Skeletal muscle tissue (tissue), 4 donors: ENCODE measurements around the gene SCYGR5. TPM values are rescaled to one million over a fixed set of nuclear protein-coding genes. Genes with fewer than 3 reads are reported as not detected.
"Not testable (repeated sequence)": the region's sequence is repeated elsewhere in the genome, so short reads cannot be mapped to it uniquely, and the experiment has no call there.

ENCODE experiments used
- H3K27ac ChIP-seq: one replicate; pipeline ENCODE4 v1.7.0; 2013; ENCODE audit warnings: mild to moderate bottlenecking, low read depth, low read length, inconsistent platforms
- H3K27me3 ChIP-seq, 3 donors: one replicate each; pipeline ENCODE4 v1.7.0; 2013; ENCODE audit warnings: low read length in 3 of 3; ENCODE audit not compliant: control insufficient read depth in 3 of 3, insufficient read depth in 3 of 3
- H3K36me3 ChIP-seq, 3 donors: one replicate each; pipeline ENCODE4 v1.7.0; 2013; ENCODE audit warnings: low read length in 3 of 3; ENCODE audit not compliant: control insufficient read depth in 3 of 3, insufficient read depth in 3 of 3
- H3K4me1 ChIP-seq, 3 donors: one replicate each; pipeline ENCODE4 v1.7.0; 2013; ENCODE audit warnings: low read length in 3 of 3, mild to moderate bottlenecking in 3 of 3; ENCODE audit not compliant: control insufficient read depth in 3 of 3, insufficient read depth in 3 of 3
- H3K4me3 ChIP-seq, 3 donors: one replicate each; pipeline ENCODE4 v1.7.0; 2013; ENCODE audit warnings: low read length in 3 of 3
- H3K9ac ChIP-seq, 3 donors: one replicate each; pipeline ENCODE4 v1.7.0; 2013; ENCODE audit warnings: low read length in 3 of 3, mild to moderate bottlenecking in 3 of 3, moderate library complexity in 2 of 3, low read depth in 1 of 3
- H3K9me3 ChIP-seq, 3 donors: one replicate each; pipeline ENCODE4 v1.7.0; 2013; ENCODE audit warnings: low read length in 3 of 3; ENCODE audit not compliant: control insufficient read depth in 3 of 3
- total RNA-seq: library from RNA; depleted of rRNA; stranded (reverse); fragments of >200 nt; gene quantifications from one replicate; pipeline ENCODE4 v1.2.3, GENCODE V29; 2014
- donor health status: Osteomylitis.

Gene SCYGR5
- total RNA-seq, 1 donor from 2014 or later = not detected

DNA sequence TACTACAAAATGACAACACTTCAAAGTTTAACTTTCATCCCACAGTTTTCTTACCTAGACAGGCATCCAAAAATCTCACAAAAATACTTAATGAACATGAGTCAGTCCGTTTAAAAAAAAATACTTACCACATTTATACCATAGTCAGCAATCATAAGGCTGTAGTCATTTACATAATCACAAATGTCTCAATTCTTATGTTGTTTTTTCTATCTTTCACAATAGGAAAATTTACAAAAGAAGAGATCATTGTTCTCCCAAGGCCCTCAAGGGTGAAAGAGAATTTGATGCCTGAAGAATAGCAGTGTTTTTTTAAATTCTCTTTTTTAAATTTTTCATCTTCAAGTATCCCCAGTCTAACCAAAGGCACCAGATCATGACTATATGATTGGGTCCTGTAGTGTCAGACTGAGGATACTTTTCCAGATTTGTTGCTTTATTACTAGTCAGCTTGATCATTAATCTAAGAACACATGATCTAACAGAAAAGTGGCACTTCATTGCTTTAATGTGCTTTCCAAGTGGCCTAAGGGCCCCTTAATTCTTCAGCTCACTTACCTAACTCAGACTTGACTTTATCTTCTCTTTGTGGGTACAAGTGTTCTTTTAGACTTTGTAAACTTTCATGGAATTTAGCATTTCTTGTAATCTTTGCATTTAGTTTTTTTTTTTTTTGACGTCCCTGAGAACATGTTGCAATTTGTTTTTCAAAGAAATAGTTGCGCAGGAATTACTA, 4.7 kb downstream of the SCYGR5 start:
- no peaks in the 10 kb centered on the region for H3K9me3 ChIP-seq
- H3K27me3 ChIP-seq = no peaks in the 10 kb centered on the region
- no peak overlapping the region for H3K4me3 ChIP-seq
- H3K27ac ChIP-seq = no peak overlapping the region
- no peak overlapping the region for H3K9ac ChIP-seq
- H3K36me3 ChIP-seq = no peaks in the 10 kb centered on the region
- H3K4me1 ChIP-seq = no peaks in the 10 kb centered on the region

- not testable (repeated sequence) for H3K9ac ChIP-seq, H3K36me3 ChIP-seq, H3K27ac ChIP-seq, H3K9me3 ChIP-seq, H3K27me3 ChIP-seq, H3K4me3 ChIP-seq, H3K4me1 ChIP-seq
Observed at GRCh38 chr2:227673620-227674019, 7.0 kb downstream of the SCYGR5 start.

DNA sequence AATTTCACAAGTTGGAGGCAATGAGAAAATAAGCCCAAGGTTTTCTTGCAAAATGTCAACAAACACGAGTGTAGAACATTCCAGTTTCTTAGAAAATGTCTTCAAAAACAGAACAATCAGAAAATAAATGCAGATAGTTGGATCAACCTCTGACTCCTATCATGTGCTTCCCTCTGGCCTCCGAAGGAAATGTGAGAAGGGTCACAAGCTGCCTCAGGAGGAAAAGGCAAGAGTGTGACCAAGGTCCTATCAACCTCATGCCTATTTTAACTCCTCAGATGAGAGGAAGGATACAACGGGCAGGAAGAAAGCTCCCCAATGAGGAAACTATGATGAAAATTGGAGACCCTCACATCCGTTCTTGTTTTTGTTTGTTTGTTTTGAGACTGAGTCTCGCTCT, 7.9 kb downstream of the SCYGR5 start:
- no peak overlapping the region for H3K4me3 ChIP-seq
- H3K27me3 ChIP-seq = no peaks in the 10 kb centered on the region
- no peaks in the 10 kb centered on the region for H3K36me3 ChIP-seq
- H3K9me3 ChIP-seq = no peaks in the 10 kb centered on the region
- H3K27ac ChIP-seq = no peak overlapping the region
- no peak overlapping the region for H3K9ac ChIP-seq
- no peaks in the 10 kb centered on the region for H3K4me1 ChIP-seq

DNA sequence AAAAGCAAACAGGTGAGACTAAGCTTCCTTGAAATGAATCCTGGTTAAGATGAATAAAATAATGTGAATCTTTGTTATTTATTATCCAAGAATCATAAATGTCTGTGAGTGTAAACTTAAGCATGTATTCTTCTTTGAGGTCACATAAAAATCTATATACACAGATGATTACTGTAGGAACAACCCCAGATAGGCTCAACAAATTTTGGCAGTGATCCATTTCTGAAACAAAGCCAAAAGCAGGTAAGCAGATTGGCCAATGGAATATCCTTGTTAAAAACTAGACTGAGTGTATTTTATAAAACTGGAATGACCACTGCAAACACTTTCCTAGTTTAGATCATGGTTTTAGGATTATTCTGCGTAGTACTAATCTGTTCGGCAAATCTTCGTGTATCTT, 11.3 kb downstream of the SCYGR5 start:
- no peak overlapping the region for H3K4me3 ChIP-seq
- H3K36me3 ChIP-seq = no peaks in the 10 kb centered on the region
- no peak overlapping the region for H3K27ac ChIP-seq
- no peak overlapping the region for H3K9ac ChIP-seq
- H3K9me3 ChIP-seq = no peaks in the 10 kb centered on the region
- H3K4me1 ChIP-seq = no peaks in the 10 kb centered on the region
- H3K27me3 ChIP-seq = no peaks in the 10 kb centered on the region

GRCh38 chr2:227684258-227684657, 17.7 kb downstream of the SCYGR5 start:
- H3K9ac ChIP-seq = no peak overlapping the region
- no peaks in the 10 kb centered on the region for H3K4me1 ChIP-seq
- no peaks in the 10 kb centered on the region for H3K36me3 ChIP-seq
- H3K4me3 ChIP-seq = no peak overlapping the region
- no peak overlapping the region for H3K27ac ChIP-seq
- no peaks in the 10 kb centered on the region for H3K27me3 ChIP-seq
- H3K9me3 ChIP-seq = no peaks in the 10 kb centered on the region

- Histone ChIP-seq H3K9me3 (no peaks in the 10 kb centered on the region), H3K4me1 (no peaks in the 10 kb centered on the region), H3K36me3 (no peaks in the 10 kb centered on the region), H3K4me3 (no peak overlapping the region), H3K27me3 (no peaks in the 10 kb centered on the region), H3K9ac (no peak overlapping the region), H3K27ac (no peak overlapping the region)
Observed at GRCh38 chr2:227687189-227687588, 20.6 kb downstream of the SCYGR5 start.

DNA sequence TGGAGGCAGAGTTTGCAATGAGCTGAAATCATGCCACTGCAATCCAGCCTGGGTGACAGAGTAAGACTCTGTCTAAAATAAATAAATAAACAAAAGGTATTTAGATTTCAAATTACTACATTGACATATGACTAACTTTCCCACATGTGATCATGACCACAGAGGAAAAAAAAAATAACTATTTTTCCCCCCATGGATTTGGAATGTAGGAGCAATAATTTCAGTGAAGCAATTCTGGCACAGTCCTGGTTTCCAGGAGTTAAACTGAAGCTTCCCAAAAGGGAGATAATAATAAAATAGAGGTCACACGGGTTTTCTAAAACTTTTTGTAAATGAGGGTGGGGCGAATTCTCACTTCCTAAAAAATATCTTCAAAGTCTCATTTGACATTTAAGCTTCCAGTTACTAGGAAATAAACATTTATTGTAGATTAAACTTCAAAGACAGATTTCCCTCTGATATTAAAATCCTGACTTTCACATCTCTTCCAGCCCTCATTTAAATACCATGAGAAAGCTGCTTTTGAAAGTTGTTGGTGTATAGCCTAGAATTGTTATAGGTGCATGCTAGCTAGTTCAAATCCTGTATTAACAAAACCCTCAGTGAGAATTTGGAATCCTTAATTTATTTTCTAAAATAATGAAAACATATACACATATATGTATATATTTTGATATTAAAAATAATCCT, 30.5 kb downstream of the SCYGR5 start:
- Histone ChIP-seq H3K9me3 (peaks cover 0 to 2% (median 0%) of the 10 kb centered on the region in 3 donors), H3K27me3 (no peaks in the 10 kb centered on the region), H3K27ac (no peak overlapping the region), H3K36me3 (no peaks in the 10 kb centered on the region), H3K4me1 (no peaks in the 10 kb centered on the region), H3K9ac (no peak overlapping the region), H3K4me3 (no peak overlapping the region)

DNA sequence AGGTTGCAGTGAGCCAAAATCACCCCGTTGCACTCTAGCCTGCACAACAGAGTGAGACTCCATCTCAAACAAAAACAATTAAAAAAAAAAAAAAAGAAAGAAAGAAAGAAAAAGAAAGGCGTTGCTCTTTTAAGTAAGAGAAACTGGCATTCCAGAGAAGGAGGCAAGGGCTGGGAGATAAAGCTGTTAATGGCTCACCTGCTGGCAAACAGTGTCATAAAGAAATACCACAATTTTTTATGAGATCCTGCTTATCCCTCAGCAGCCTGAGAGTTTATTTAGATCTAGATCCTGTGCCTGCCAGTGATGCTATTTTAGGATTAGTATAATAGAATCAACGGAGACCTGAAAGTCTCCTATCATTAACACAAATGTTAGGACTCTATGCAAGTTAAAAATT, 35.0 kb downstream of the SCYGR5 start:
- no peaks in the 10 kb centered on the region for H3K27me3 ChIP-seq
- H3K4me1 ChIP-seq = peaks cover 0 to 2% (median 0%) of the 10 kb centered on the region in 3 donors
- no peak overlapping the region for H3K9ac ChIP-seq
- no peak overlapping the region for H3K27ac ChIP-seq
- no peak overlapping the region for H3K4me3 ChIP-seq
- peaks cover 0 to 3% (median 0%) of the 10 kb centered on the region in 3 donors for H3K9me3 ChIP-seq
- no peaks in the 10 kb centered on the region for H3K36me3 ChIP-seq

DNA sequence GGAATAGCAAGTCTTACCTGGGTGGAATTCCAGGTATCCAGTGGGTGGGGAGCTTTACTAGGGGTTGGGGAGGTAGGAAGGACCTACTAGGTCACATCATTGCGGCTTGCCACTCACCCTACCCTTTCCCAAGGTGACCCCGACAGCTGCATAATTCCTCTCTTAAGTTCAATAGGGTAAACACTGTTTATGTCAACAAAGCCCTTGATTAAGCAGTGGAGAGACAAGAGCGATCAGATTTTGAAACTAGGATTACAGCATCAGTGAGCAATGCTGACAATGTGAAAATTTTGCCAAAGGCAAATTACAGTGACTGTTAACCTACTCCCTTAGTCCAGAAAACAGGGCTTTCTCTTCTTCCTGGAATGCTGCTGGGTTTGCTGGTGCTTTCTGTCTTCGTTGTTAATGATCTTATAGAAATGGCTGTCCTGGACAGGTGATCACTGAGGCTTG, 36.7 kb downstream of the SCYGR5 start:
- Histone ChIP-seq H3K27ac (no peak overlapping the region), H3K9me3 (peaks cover 0 to 3% (median 0%) of the 10 kb centered on the region in 3 donors), H3K27me3 (no peaks in the 10 kb centered on the region), H3K4me3 (no peak overlapping the region), H3K36me3 (no peaks in the 10 kb centered on the region), H3K4me1 (peaks cover 0 to 2% (median 0%) of the 10 kb centered on the region in 3 donors), H3K9ac (no peak overlapping the region)

DNA sequence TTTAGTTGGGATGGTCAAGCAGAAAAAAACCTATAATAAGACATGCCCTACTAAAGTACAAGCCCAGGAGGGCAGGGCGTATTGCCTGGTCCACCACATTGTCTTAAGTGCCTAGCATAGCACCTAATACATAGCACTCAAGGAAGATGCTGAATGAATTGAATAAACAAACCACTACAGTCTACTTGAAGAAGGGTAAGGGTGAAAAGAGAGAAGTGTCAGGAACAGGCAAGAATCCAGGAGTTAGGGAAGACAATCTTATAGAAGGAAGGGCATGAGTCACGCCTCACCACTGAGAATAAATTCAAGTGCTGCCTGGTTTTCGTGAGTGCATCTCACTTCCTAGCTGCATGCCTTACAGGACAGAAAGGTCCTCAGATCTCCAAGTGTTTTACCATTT, 37.4 kb downstream of the SCYGR5 start:
- no peak overlapping the region for H3K27ac ChIP-seq
- H3K9me3 ChIP-seq = peaks cover 0 to 3% (median 0%) of the 10 kb centered on the region in 3 donors
- H3K9ac ChIP-seq = no peak overlapping the region
- no peaks in the 10 kb centered on the region for H3K36me3 ChIP-seq
- H3K4me1 ChIP-seq = peaks cover 0 to 2% (median 0%) of the 10 kb centered on the region in 3 donors
- H3K27me3 ChIP-seq = no peaks in the 10 kb centered on the region
- H3K4me3 ChIP-seq = no peak overlapping the region
